ENCODE results near the gene LMO2. TPM values are rescaled to one million over a fixed set of nuclear protein-coding genes. Genes with fewer than 3 reads are reported as not detected.

Gene LMO2
- total and polyA plus RNA-seq, 4 donors: 1.5 to 81.9 (median 6.0) TPM

DNA sequence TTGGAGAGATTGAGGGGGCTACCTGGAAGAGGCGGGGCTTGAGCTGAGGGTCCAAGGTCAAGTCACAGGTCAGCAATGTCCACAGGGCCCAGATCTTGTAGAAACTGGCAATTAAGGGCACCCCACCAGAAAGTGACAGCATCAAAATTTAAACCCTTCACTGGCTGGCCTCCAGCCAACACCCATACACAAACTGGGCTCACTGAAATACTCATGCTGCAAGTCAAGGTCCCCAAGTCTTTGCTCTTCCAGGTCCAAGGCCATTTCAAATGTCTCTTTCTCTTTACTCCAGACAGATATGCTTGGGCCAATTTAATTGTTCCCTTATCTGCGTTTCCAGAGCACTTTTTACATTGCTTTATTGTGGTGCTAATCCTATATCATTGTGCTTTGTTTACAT lies 36.4 kb downstream of the LMO2 start:
- no peak for DNase-seq (ENCODE audit: low spot score)
- 71% methylated on average over 2 of the region's 2 CpGs for WGBS

More for the DNA sequence above, 36.4 kb downstream of the LMO2 start:
- H3K27me3 ChIP-seq (ENCODE audit: control insufficient read depth in 4 of 4, insufficient read depth in 4 of 4, low read length in 3 of 4): no peaks in the 10 kb centered on the region
- H3K9me3 ChIP-seq (ENCODE audit: control insufficient read depth in 4 of 4, low read length in 3 of 4): no peaks in the 10 kb centered on the region
- no peak overlapping the region for H3K27ac ChIP-seq (ENCODE audit: low read depth in 1 of 2, low read length in 2 of 2)
- TF ChIP-seq SP1 (IDR thresholded peaks at IDR 0.05): no peak
- TF ChIP-seq FOXA1 (IDR thresholded peaks at IDR 0.05): no peak
- TF ChIP-seq RAD21 (IDR thresholded peaks at IDR 0.05): no peak
- TF ChIP-seq, protein P1, sequence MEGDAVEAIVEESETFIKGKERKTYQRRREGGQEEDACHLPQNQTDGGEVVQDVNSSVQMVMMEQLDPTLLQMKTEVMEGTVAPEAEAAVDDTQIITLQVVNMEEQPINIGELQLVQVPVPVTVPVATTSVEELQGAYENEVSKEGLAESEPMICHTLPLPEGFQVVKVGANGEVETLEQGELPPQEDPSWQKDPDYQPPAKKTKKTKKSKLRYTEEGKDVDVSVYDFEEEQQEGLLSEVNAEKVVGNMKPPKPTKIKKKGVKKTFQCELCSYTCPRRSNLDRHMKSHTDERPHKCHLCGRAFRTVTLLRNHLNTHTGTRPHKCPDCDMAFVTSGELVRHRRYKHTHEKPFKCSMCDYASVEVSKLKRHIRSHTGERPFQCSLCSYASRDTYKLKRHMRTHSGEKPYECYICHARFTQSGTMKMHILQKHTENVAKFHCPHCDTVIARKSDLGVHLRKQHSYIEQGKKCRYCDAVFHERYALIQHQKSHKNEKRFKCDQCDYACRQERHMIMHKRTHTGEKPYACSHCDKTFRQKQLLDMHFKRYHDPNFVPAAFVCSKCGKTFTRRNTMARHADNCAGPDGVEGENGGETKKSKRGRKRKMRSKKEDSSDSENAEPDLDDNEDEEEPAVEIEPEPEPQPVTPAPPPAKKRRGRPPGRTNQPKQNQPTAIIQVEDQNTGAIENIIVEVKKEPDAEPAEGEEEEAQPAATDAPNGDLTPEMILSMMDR (IDR thresholded peaks at IDR 0.05; ENCODE audit: low read depth, low read length, missing input control): no peak
- no peak for TF ChIP-seq HNF4G (IDR thresholded peaks at IDR 0.05)
- no peak for TF ChIP-seq JUND (IDR thresholded peaks at IDR 0.05)
- no peak for TF ChIP-seq NR2F2 (IDR thresholded peaks at IDR 0.05)
- no peak for TF ChIP-seq RXRA (IDR thresholded peaks at IDR 0.05)
- TF ChIP-seq, protein P2, sequence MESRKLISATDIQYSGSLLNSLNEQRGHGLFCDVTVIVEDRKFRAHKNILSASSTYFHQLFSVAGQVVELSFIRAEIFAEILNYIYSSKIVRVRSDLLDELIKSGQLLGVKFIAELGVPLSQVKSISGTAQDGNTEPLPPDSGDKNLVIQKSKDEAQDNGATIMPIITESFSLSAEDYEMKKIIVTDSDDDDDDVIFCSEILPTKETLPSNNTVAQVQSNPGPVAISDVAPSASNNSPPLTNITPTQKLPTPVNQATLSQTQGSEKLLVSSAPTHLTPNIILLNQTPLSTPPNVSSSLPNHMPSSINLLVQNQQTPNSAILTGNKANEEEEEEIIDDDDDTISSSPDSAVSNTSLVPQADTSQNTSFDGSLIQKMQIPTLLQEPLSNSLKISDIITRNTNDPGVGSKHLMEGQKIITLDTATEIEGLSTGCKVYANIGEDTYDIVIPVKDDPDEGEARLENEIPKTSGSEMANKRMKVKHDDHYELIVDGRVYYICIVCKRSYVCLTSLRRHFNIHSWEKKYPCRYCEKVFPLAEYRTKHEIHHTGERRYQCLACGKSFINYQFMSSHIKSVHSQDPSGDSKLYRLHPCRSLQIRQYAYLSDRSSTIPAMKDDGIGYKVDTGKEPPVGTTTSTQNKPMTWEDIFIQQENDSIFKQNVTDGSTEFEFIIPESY (IDR thresholded peaks at IDR 0.05): no peak
- no peak for TF ChIP-seq YY1 (IDR thresholded peaks at IDR 0.05)
- TF ChIP-seq HNF4A (conservative IDR thresholded peaks at IDR 0.05): no peak
- TF ChIP-seq, protein P3, sequence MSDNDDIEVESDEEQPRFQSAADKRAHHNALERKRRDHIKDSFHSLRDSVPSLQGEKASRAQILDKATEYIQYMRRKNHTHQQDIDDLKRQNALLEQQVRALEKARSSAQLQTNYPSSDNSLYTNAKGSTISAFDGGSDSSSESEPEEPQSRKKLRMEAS (IDR thresholded peaks at IDR 0.05): no peak
- no peak for TF ChIP-seq GABPA (IDR thresholded peaks at IDR 0.05 in 1 of 2, conservative IDR thresholded peaks at IDR 0.05 in 1 of 2)
- no peak for TF ChIP-seq EGR1 (IDR thresholded peaks at IDR 0.05; ENCODE audit: low read depth in 2 of 2)
- TF ChIP-seq, protein P4, sequence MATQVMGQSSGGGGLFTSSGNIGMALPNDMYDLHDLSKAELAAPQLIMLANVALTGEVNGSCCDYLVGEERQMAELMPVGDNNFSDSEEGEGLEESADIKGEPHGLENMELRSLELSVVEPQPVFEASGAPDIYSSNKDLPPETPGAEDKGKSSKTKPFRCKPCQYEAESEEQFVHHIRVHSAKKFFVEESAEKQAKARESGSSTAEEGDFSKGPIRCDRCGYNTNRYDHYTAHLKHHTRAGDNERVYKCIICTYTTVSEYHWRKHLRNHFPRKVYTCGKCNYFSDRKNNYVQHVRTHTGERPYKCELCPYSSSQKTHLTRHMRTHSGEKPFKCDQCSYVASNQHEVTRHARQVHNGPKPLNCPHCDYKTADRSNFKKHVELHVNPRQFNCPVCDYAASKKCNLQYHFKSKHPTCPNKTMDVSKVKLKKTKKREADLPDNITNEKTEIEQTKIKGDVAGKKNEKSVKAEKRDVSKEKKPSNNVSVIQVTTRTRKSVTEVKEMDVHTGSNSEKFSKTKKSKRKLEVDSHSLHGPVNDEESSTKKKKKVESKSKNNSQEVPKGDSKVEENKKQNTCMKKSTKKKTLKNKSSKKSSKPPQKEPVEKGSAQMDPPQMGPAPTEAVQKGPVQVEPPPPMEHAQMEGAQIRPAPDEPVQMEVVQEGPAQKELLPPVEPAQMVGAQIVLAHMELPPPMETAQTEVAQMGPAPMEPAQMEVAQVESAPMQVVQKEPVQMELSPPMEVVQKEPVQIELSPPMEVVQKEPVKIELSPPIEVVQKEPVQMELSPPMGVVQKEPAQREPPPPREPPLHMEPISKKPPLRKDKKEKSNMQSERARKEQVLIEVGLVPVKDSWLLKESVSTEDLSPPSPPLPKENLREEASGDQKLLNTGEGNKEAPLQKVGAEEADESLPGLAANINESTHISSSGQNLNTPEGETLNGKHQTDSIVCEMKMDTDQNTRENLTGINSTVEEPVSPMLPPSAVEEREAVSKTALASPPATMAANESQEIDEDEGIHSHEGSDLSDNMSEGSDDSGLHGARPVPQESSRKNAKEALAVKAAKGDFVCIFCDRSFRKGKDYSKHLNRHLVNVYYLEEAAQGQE (IDR thresholded peaks at IDR 0.05): no peak
- TF ChIP-seq FOXA2 (IDR thresholded peaks at IDR 0.05): no peak
- no peak for TF ChIP-seq TAF1 (conservative IDR thresholded peaks at IDR 0.05)
- TF ChIP-seq, protein P5, sequence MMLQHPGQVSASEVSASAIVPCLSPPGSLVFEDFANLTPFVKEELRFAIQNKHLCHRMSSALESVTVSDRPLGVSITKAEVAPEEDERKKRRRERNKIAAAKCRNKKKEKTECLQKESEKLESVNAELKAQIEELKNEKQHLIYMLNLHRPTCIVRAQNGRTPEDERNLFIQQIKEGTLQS (IDR thresholded peaks at IDR 0.05): no peak
- H3K9ac ChIP-seq (ENCODE audit: low read depth in 1 of 2, low read length in 2 of 2): no peak overlapping the region
- H3K4me1 ChIP-seq (ENCODE audit: control insufficient read depth in 4 of 4, insufficient read depth in 4 of 4, low read length in 3 of 4): no peaks in the 10 kb centered on the region
- no peaks in the 10 kb centered on the region for H3K36me3 ChIP-seq (ENCODE audit: control insufficient read depth in 4 of 4, insufficient read depth in 3 of 4, low read depth in 1 of 4, low read length in 3 of 4)
- H3K4me3 ChIP-seq (ENCODE audit: low read depth in 1 of 3, low read length in 3 of 3): no peak overlapping the region

Data from liver (tissue), 9 donors.